ENCODE measurements around the gene MAOB.

MAOB gene

DNA sequence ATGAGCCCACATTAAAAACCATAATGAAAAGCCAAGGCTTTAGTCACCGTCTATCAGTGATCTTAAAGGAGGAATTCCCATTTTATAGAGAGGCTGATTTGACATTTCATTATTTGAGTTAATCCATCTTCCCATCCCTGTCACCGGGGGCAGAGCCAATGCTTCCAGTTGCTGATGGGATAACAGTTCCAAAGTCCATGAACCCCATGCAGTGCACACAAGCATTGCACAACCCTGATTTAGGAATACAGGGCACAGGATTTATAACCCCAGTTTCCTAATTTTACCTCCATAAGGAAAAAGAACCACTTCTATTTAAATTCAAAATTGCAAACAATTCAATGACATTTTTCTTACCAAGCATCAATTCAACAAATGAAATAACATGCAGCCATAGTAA, 36.5 kb downstream of the MAOB start:
- intact Hi-C loops (cut with micrococcal nuclease), result no loop called here
- Mint-ChIP-seq H3K4me3 (no peak overlapping the region), H3K27ac (no peak overlapping the region), H3K9me3 (no peaks in the 10 kb centered on the region), H3K27me3 (no peaks in the 10 kb centered on the region), H3K36me3 (ENCODE audit: low read depth) (no peaks in the 10 kb centered on the region), H3K4me1 (ENCODE audit: low read depth) (no peaks in the 10 kb centered on the region)

- Mint-ChIP-seq H3K27me3 (peaks cover 2% of the 10 kb centered on the region), H3K4me1 (ENCODE audit: low read depth) (no peaks in the 10 kb centered on the region)
These were observed 42.0 kb downstream of the MAOB start for GRCh38 chrX:43840265-43840664.

GRCh38 chrX:43836435-43837184, 45.6 kb downstream of the MAOB start:
- intact Hi-C loops (cut with micrococcal nuclease), result loop anchor here (10.0 kb wide), 1 partner anchor 408 kb away; no protein-coding TSS in a partner anchor
- Mint-ChIP-seq H3K36me3 (ENCODE audit: low read depth) (no peaks in the 10 kb centered on the region), H3K9me3 (no peaks in the 10 kb centered on the region), H3K27ac (no peak overlapping the region), H3K4me1 (ENCODE audit: low read depth) (no peaks in the 10 kb centered on the region), H3K4me3 (no peak overlapping the region), H3K27me3 (peaks cover 2% of the 10 kb centered on the region)

More at GRCh38 chrX:43840265-43840664, 42.0 kb downstream of the MAOB start:
- Mint-ChIP-seq H3K4me3 (no peak overlapping the region), H3K9me3 (no peaks in the 10 kb centered on the region), H3K36me3 (ENCODE audit: low read depth) (no peaks in the 10 kb centered on the region), H3K27ac (no peak overlapping the region)
- intact Hi-C loops (cut with micrococcal nuclease), result no loop called here

DNA sequence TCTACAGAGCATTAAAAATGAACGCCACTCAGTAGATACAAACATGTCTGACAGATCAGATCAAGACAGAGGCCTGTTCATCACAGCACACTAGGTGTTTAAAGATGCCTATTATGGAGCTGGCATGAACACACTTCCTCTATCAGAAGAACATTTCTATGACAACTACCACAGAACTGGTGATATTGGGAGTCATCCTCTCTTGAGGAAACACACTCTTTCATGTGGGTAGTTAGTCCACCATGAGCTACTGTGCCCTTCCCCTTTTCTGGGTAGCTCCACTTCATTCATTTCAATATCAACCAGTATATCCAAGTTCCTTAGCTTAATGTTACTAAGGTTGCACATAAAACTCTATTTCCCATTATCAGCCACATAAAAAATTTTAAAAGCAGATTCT, 46.7 kb downstream of the MAOB start:
- Mint-ChIP-seq H3K36me3 (ENCODE audit: low read depth) (no peaks in the 10 kb centered on the region), H3K27ac (no peak overlapping the region), H3K27me3 (peaks cover 2% of the 10 kb centered on the region), H3K9me3 (no peaks in the 10 kb centered on the region), H3K4me3 (no peak overlapping the region), H3K4me1 (ENCODE audit: low read depth) (no peaks in the 10 kb centered on the region)
- intact Hi-C loops (cut with micrococcal nuclease), result loop anchor here (10.0 kb wide), 1 partner anchor 409 kb away; no protein-coding TSS in a partner anchor

- H3K4me1 Mint-ChIP-seq (ENCODE audit: low read depth), result no peaks in the 10 kb centered on the region
- H3K4me3 Mint-ChIP-seq, result no peak overlapping the region
- no peaks in the 10 kb centered on the region for H3K36me3 Mint-ChIP-seq (ENCODE audit: low read depth)
- H3K27ac Mint-ChIP-seq, result no peak overlapping the region
- intact Hi-C loops (cut with micrococcal nuclease), result no loop called here
- no peaks in the 10 kb centered on the region for H3K27me3 Mint-ChIP-seq
- H3K9me3 Mint-ChIP-seq, result no peaks in the 10 kb centered on the region
These were observed 54.5 kb downstream of the MAOB start for GRCh38 chrX:43827791-43828190.

DNA sequence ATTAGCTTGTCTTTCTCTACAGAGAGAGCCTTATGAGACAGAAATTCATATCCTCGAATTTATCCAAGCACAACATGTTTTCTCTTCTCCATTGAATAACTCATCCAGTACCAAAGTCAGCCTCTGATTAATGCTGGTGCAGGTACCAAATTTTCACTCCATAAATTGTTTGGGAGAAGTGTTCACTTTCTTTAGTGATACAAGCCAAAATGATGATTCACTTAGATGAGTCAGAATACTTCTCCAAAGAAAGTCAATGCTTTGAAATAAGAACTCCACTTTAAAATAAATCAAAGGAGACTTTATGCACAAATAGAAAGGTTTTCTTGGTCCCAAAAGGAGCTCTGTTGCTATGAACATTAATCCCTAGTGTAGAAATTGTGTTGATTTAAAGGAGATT, 60.2 kb downstream of the MAOB start:
- intact Hi-C loops (cut with micrococcal nuclease), result no loop called here
- H3K27ac Mint-ChIP-seq, result no peak overlapping the region
- H3K4me3 Mint-ChIP-seq, result no peak overlapping the region
- H3K27me3 Mint-ChIP-seq, result no peaks in the 10 kb centered on the region
- H3K36me3 Mint-ChIP-seq (ENCODE audit: low read depth), result no peaks in the 10 kb centered on the region
- no peaks in the 10 kb centered on the region for H3K9me3 Mint-ChIP-seq
- no peaks in the 10 kb centered on the region for H3K4me1 Mint-ChIP-seq (ENCODE audit: low read depth)

- Mint-ChIP-seq H3K9me3 (no peaks in the 10 kb centered on the region), H3K36me3 (ENCODE audit: low read depth) (no peaks in the 10 kb centered on the region), H3K4me3 (no peak overlapping the region), H3K27ac (no peak overlapping the region), H3K27me3 (no peaks in the 10 kb centered on the region), H3K4me1 (ENCODE audit: low read depth) (peaks cover 5% of the 10 kb centered on the region)
- intact Hi-C loops (cut with micrococcal nuclease), result no loop called here
These were observed 64.8 kb downstream of the MAOB start for GRCh38 chrX:43817444-43817843.

DNA sequence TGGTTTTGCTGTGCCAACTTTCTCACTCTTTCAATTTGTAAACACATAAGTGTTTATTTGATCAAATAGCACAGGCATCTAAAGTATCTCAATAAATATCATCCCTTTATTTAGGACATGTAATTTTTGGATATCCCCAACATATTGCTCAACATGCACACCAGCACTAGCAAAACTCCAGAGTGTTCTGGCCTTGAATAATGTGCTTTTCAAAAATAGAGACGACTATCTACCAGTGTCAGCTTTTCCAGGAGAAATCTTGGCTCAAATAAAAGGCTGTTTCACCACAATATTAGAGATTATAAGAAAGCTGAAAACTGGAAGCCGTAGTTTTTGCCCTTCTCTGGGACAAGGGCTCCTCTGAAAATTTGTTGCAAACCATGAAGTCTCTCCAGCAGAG, 67.0 kb downstream of the MAOB start:
- Mint-ChIP-seq H3K27ac (no peak overlapping the region), H3K4me3 (no peak overlapping the region), H3K27me3 (no peaks in the 10 kb centered on the region), H3K36me3 (ENCODE audit: low read depth) (no peaks in the 10 kb centered on the region), H3K4me1 (ENCODE audit: low read depth) (peaks cover 5% of the 10 kb centered on the region), H3K9me3 (no peaks in the 10 kb centered on the region)
- intact Hi-C loops (cut with micrococcal nuclease), result no loop called here

DNA sequence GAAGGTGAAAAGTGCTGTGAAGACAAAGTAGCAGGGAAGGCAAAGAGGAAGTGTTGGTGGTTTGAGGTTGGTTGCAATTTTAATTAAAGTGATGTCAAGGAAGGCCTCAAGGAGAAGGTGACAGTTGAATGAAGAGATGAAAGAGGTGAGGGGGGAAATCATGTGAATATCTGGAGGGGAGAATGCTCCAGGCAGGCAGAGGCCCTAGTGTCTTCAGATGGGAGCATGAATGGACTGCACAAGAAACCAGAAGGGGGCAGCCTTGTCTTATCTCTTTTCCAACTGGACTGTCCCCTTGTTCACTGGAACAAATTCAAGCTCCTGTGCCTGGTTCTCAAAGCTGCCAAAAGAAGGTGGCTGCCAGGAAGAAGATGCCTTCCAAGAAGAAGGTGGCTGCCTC, 68.4 kb downstream of the MAOB start:
- no peaks in the 10 kb centered on the region for H3K9me3 Mint-ChIP-seq
- H3K36me3 Mint-ChIP-seq (ENCODE audit: low read depth), result no peaks in the 10 kb centered on the region
- intact Hi-C loops (cut with micrococcal nuclease), result no loop called here
- H3K4me3 Mint-ChIP-seq, result no peak overlapping the region
- no peak overlapping the region for H3K27ac Mint-ChIP-seq
- no peaks in the 10 kb centered on the region for H3K27me3 Mint-ChIP-seq
- peaks cover 5% of the 10 kb centered on the region for H3K4me1 Mint-ChIP-seq (ENCODE audit: low read depth)

- peaks cover 5% of the 10 kb centered on the region for H3K4me1 Mint-ChIP-seq (ENCODE audit: low read depth)
- H3K27me3 Mint-ChIP-seq, result no peaks in the 10 kb centered on the region
- H3K36me3 Mint-ChIP-seq (ENCODE audit: low read depth), result no peaks in the 10 kb centered on the region
- no peak overlapping the region for H3K4me3 Mint-ChIP-seq
- intact Hi-C loops (cut with micrococcal nuclease), result no loop called here
- H3K27ac Mint-ChIP-seq, result no peak overlapping the region
- H3K9me3 Mint-ChIP-seq, result no peaks in the 10 kb centered on the region
These were observed 68.9 kb downstream of the MAOB start for GRCh38 chrX:43813319-43813718.

DNA sequence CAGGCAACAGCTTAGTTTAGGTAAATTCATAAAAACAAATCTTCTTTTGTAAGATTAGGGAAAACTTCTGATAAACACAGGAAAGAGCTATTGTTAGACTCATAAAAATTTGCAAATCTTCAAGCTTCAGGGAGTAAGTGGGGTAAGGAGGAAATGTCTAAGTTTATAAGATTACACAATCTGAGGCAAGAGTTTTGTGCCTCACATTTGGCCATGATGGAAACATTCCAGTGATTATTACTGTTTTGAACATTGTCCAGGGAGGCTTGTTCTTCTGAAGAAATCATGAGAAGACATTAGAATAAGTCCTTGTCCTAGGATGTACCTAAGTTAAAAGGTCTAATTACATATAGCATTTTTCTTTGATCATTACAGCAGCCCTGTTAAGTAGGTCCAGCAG, 72.8 kb downstream of the MAOB start:
- Mint-ChIP-seq H3K4me3 (no peak overlapping the region), H3K27ac (no peak overlapping the region), H3K9me3 (no peaks in the 10 kb centered on the region), H3K4me1 (ENCODE audit: low read depth) (peaks cover 5% of the 10 kb centered on the region), H3K27me3 (no peaks in the 10 kb centered on the region), H3K36me3 (ENCODE audit: low read depth) (no peaks in the 10 kb centered on the region)
- intact Hi-C loops (cut with micrococcal nuclease), result no loop called here

DNA sequence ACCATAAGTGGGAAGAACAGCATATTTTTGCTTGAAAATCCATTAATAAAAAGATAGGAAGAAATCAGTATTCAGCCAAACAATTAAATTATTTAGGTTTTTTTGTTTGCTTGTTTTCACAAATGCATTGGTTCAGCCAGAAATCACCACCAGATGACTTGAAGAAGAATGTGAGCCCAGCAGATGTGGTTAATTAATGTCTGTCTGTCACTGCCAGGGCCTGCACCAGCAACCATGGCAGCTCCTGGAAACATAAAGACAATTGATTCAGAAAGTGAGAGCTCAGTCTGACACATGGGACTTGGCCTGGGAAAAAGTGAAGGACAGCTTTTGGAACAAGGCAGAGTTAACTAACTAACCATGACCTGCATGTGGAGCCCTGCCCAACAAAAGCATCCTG, 74.0 kb downstream of the MAOB start:
- Mint-ChIP-seq H3K4me1 (ENCODE audit: low read depth) (no peaks in the 10 kb centered on the region), H3K27me3 (no peaks in the 10 kb centered on the region)
- intact Hi-C loops (cut with micrococcal nuclease), result no loop called here

GRCh38 chrX:43805579-43805978, 76.7 kb downstream of the MAOB start:
- H3K27me3 Mint-ChIP-seq, result no peaks in the 10 kb centered on the region
- intact Hi-C loops (cut with micrococcal nuclease), result no loop called here

More for the DNA sequence above, 74.0 kb downstream of the MAOB start:
- H3K36me3 Mint-ChIP-seq (ENCODE audit: low read depth), result no peaks in the 10 kb centered on the region
- H3K27ac Mint-ChIP-seq, result no peak overlapping the region
- no peak overlapping the region for H3K4me3 Mint-ChIP-seq
- H3K9me3 Mint-ChIP-seq, result no peaks in the 10 kb centered on the region

GRCh38 chrX:43804021-43804420, 78.2 kb downstream of the MAOB start:
- Mint-ChIP-seq H3K4me1 (ENCODE audit: low read depth) (no peaks in the 10 kb centered on the region), H3K36me3 (ENCODE audit: low read depth) (no peaks in the 10 kb centered on the region), H3K27me3 (no peaks in the 10 kb centered on the region), H3K27ac (no peak overlapping the region), H3K9me3 (no peaks in the 10 kb centered on the region), H3K4me3 (no peak overlapping the region)
- intact Hi-C loops (cut with micrococcal nuclease), result no loop called here

More at GRCh38 chrX:43805579-43805978, 76.7 kb downstream of the MAOB start:
- no peaks in the 10 kb centered on the region for H3K4me1 Mint-ChIP-seq (ENCODE audit: low read depth)
- no peaks in the 10 kb centered on the region for H3K9me3 Mint-ChIP-seq
- no peak overlapping the region for H3K4me3 Mint-ChIP-seq
- H3K36me3 Mint-ChIP-seq (ENCODE audit: low read depth), result no peaks in the 10 kb centered on the region
- H3K27ac Mint-ChIP-seq, result no peak overlapping the region
